Trophoblast cell (in vitro differentiated cells and primary cell): ENCODE data around the gene RASAL3.

Source experiments
- DNase-seq, 2 donors: peaks; one replicate each; pipeline ENCODE4 v3.0.0-alpha.2; 2016
- H2AFZ ChIP-seq: 2 replicates; pipeline ENCODE4 v1.6.1; 2013; ENCODE audit warnings: low read length, moderate library complexity, mild to moderate bottlenecking; ENCODE audit not compliant: insufficient read depth, poor library complexity
- H2AK5ac ChIP-seq: 2 replicates; pipeline ENCODE4 v1.6.1; 2013; ENCODE audit warnings: mild to moderate bottlenecking, low read length
- H2BK120ac ChIP-seq: 2 replicates; pipeline ENCODE4 v1.6.1; 2013; ENCODE audit warnings: low read length, mild to moderate bottlenecking, moderate library complexity; ENCODE audit not compliant: insufficient read depth, poor library complexity
- H2BK12ac ChIP-seq: 2 replicates; pipeline ENCODE4 v1.6.1; 2013; ENCODE audit warnings: mild to moderate bottlenecking, low read length, moderate library complexity
- H2BK5ac ChIP-seq: 2 replicates; pipeline ENCODE4 v1.6.1; 2013; ENCODE audit warnings: low read length, low read depth, moderate library complexity, mild to moderate bottlenecking; ENCODE audit not compliant: poor library complexity
- H3K14ac ChIP-seq: 2 replicates; pipeline ENCODE4 v1.6.1; 2013; ENCODE audit warnings: mild to moderate bottlenecking, low read length
- H3K18ac ChIP-seq: 2 replicates; pipeline ENCODE4 v1.6.1; 2013; ENCODE audit warnings: mild to moderate bottlenecking, low read length
- H3K23ac ChIP-seq: 2 replicates; pipeline ENCODE4 v1.6.1; 2013; ENCODE audit warnings: low read length
- H3K27ac ChIP-seq: 2 replicates; pipeline ENCODE4 v1.5.1; 2013; ENCODE audit warnings: low read depth, mild to moderate bottlenecking, inconsistent platforms, low read length, moderate library complexity
- H3K27me3 ChIP-seq: 2 replicates; pipeline ENCODE4 v1.6.1; 2013; ENCODE audit warnings: inconsistent platforms, mild to moderate bottlenecking, low read length, moderate library complexity; ENCODE audit not compliant: insufficient read depth
- H3K36me3 ChIP-seq, 2 experiments: 1 replicate in 1 of 2; 2 replicates in 1 of 2; pipeline ENCODE4 v1.6.1; 2013; ENCODE audit warnings: low read length in 2 of 2, mild to moderate bottlenecking in 2 of 2, moderate library complexity in 1 of 2; ENCODE audit not compliant: insufficient read depth in 2 of 2, control insufficient read depth in 1 of 2
- H3K4ac ChIP-seq: 2 replicates; pipeline ENCODE4 v1.6.1; 2013; ENCODE audit warnings: low read depth, mild to moderate bottlenecking, low read length, moderate library complexity
- H3K4me1 ChIP-seq, 2 experiments: 1 replicate in 1 of 2; 2 replicates in 1 of 2; pipeline ENCODE4 v1.6.1; 2013; ENCODE audit warnings: low read length in 2 of 2, mild to moderate bottlenecking in 2 of 2, moderate library complexity in 1 of 2; ENCODE audit not compliant: insufficient read depth in 2 of 2, control insufficient read depth in 1 of 2
- H3K4me2 ChIP-seq: 2 replicates; pipeline ENCODE4 v1.6.1; 2013; ENCODE audit warnings: inconsistent platforms, mild to moderate bottlenecking, low read length, moderate library complexity
- H3K4me3 ChIP-seq: 2 replicates; pipeline ENCODE4 v1.5.1; 2013; ENCODE audit warnings: mild to moderate bottlenecking, low read depth, low read length, inconsistent platforms
- H3K79me1 ChIP-seq: one replicate; pipeline ENCODE4 v1.6.1; 2013; ENCODE audit warnings: low read length
- H3K79me2 ChIP-seq: 2 replicates; pipeline ENCODE4 v1.6.1; 2013; ENCODE audit warnings: low read length, mild to moderate bottlenecking; ENCODE audit not compliant: control insufficient read depth, insufficient read depth, poor library complexity
- H3K9ac ChIP-seq: 2 replicates; pipeline ENCODE4 v1.6.1; 2013; ENCODE audit warnings: mild to moderate bottlenecking, low read length
- H3K9me3 ChIP-seq: 2 replicates; pipeline ENCODE4 v1.6.1; 2013; ENCODE audit warnings: low read depth, mild to moderate bottlenecking, control low read depth, inconsistent platforms, low read length; ENCODE audit not compliant: insufficient read depth
- H4K12ac ChIP-seq: 2 replicates; pipeline ENCODE4 v1.6.1; 2013; ENCODE audit warnings: low read depth, mild to moderate bottlenecking, low read length, moderate library complexity
- H4K8ac ChIP-seq: 2 replicates; pipeline ENCODE4 v1.6.1; 2013; ENCODE audit warnings: low read depth, mild to moderate bottlenecking, low read length, moderate library complexity
- H4K91ac ChIP-seq: one replicate; pipeline ENCODE4 v1.6.1; 2013; ENCODE audit warnings: low read depth, mild to moderate bottlenecking, low read length, moderate library complexity
- WGBS: extraction: QIAGEN DNeasy Blood & Tissue Kit; methylation state at CpG from one replicate; pipeline ENCODE4 v1.1.7; 2013; ENCODE audit warnings: missing lambda C conversion rate; ENCODE audit not compliant: insufficient read length, insufficient coverage; ENCODE audit errors: extremely low coverage; 5-methylcytosine and 5-hydroxymethylcytosine counted together

Gene RASAL3

GRCh38 chr19:15498910-15499309 is 34.6 kb upstream of the RASAL3 start:
- Histone ChIP-seq H3K4me3 (no peak overlapping the region), H3K9ac (no peak overlapping the region), H3K79me1 (no peaks in the 10 kb centered on the region), H2AFZ (no peak overlapping the region), H2AK5ac (no peak overlapping the region), H3K18ac (no peak overlapping the region), H3K23ac (no peak overlapping the region), H4K8ac (no peak overlapping the region), H3K79me2 (no peaks in the 10 kb centered on the region), H4K91ac (no peak overlapping the region), H3K4me1 (no peaks in the 10 kb centered on the region), H3K9me3 (peaks cover 10% of the 10 kb centered on the region), H3K27ac (no peak overlapping the region), H2BK120ac (no peak overlapping the region), H3K36me3 (no peaks in the 10 kb centered on the region), H3K4ac (no peak overlapping the region), H3K27me3 (no peaks in the 10 kb centered on the region), H3K4me2 (no peak overlapping the region), H3K14ac (no peak overlapping the region), H4K12ac (no peak overlapping the region), H2BK12ac (no peak overlapping the region), H2BK5ac (no peak overlapping the region)
- no peak for DNase-seq
- WGBS: 100% methylated on average over 1 of the region's 6 CpGs

GRCh38 chr19:15498156-15498858 is 34.0 kb upstream of the RASAL3 start:
- Histone ChIP-seq H3K18ac (no peak overlapping the region), H4K12ac (no peak overlapping the region), H3K4ac (no peak overlapping the region), H3K27me3 (no peaks in the 10 kb centered on the region), H3K23ac (no peak overlapping the region), H3K4me2 (no peak overlapping the region), H2BK12ac (no peak overlapping the region), H4K91ac (no peak overlapping the region), H2BK5ac (no peak overlapping the region), H2BK120ac (no peak overlapping the region), H3K9ac (no peak overlapping the region), H3K79me2 (no peaks in the 10 kb centered on the region), H3K79me1 (no peaks in the 10 kb centered on the region), H2AFZ (no peak overlapping the region), H3K14ac (no peak overlapping the region), H3K36me3 (no peaks in the 10 kb centered on the region), H4K8ac (no peak overlapping the region), H3K9me3 (peaks cover 10% of the 10 kb centered on the region), H3K4me3 (no peak overlapping the region), H2AK5ac (no peak overlapping the region), H3K4me1 (no peaks in the 10 kb centered on the region), H3K27ac (no peak overlapping the region)
- no peak for DNase-seq
- no CpG with 5 or more reads among the region's 10 CpGs for WGBS

GRCh38 chr19:15495151-15495550 is 30.8 kb upstream of the RASAL3 start:
- Histone ChIP-seq H3K18ac (no peak overlapping the region), H3K4me3 (no peak overlapping the region)
- no CpG with 5 or more reads among the region's 1 CpG for WGBS

GRCh38 chr19:15488489-15489226 is 24.3 kb upstream of the RASAL3 start:
- Histone ChIP-seq H3K4me1 (no peaks in the 10 kb centered on the region), H3K9me3 (peaks cover 6% of the 10 kb centered on the region), H3K23ac (no peak overlapping the region), H3K36me3 (no peaks in the 10 kb centered on the region), H2AFZ (no peak overlapping the region), H2BK12ac (no peak overlapping the region), H4K8ac (no peak overlapping the region), H2BK5ac (no peak overlapping the region), H3K4ac (no peak overlapping the region), H3K4me2 (no peak overlapping the region), H3K79me1 (no peaks in the 10 kb centered on the region), H3K27ac (no peak overlapping the region), H3K27me3 (no peaks in the 10 kb centered on the region), H3K79me2 (no peaks in the 10 kb centered on the region), H4K91ac (no peak overlapping the region), H3K18ac (no peak overlapping the region), H3K9ac (no peak overlapping the region), H3K14ac (no peak overlapping the region), H4K12ac (no peak overlapping the region), H2AK5ac (no peak overlapping the region), H3K4me3 (no peak overlapping the region), H2BK120ac (no peak overlapping the region)
- WGBS: no CpG with 5 or more reads among the region's 13 CpGs
- no peak for DNase-seq

More at GRCh38 chr19:15495151-15495550, 30.8 kb upstream of the RASAL3 start:
- DNase-seq: no peak
- Histone ChIP-seq H2BK12ac (no peak overlapping the region), H3K36me3 (no peaks in the 10 kb centered on the region), H3K27ac (no peak overlapping the region), H3K27me3 (no peaks in the 10 kb centered on the region), H3K4me1 (no peaks in the 10 kb centered on the region), H2AFZ (no peak overlapping the region), H2AK5ac (no peak overlapping the region), H2BK5ac (no peak overlapping the region), H3K14ac (no peak overlapping the region), H3K4ac (no peak overlapping the region), H3K79me2 (no peaks in the 10 kb centered on the region), H3K9me3 (peaks cover 5% of the 10 kb centered on the region), H2BK120ac (no peak overlapping the region), H3K79me1 (no peaks in the 10 kb centered on the region), H4K91ac (no peak overlapping the region), H3K4me2 (no peak overlapping the region), H3K9ac (no peak overlapping the region), H4K8ac (no peak overlapping the region), H4K12ac (no peak overlapping the region), H3K23ac (no peak overlapping the region)
